NCI-H2029 (cell line): ENCODE measurements around the gene LYSMD1.
"Not testable (repeated sequence)": the region's sequence is repeated elsewhere in the genome, so short reads cannot be mapped to it uniquely, and the experiment has no call there.

ENCODE experiments used
- DNase-seq: peaks from one replicate; lab custom pipeline; 2025; lab: John Stamatoyannopoulos, UW

LYSMD1 gene, protein sequence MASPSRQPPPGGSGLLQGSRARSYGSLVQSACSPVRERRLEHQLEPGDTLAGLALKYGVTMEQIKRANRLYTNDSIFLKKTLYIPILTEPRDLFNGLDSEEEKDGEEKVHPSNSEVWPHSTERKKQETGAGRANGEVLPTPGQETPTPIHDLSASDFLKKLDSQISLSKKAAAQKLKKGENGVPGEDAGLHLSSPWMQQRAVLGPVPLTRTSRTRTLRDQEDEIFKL

DNA sequence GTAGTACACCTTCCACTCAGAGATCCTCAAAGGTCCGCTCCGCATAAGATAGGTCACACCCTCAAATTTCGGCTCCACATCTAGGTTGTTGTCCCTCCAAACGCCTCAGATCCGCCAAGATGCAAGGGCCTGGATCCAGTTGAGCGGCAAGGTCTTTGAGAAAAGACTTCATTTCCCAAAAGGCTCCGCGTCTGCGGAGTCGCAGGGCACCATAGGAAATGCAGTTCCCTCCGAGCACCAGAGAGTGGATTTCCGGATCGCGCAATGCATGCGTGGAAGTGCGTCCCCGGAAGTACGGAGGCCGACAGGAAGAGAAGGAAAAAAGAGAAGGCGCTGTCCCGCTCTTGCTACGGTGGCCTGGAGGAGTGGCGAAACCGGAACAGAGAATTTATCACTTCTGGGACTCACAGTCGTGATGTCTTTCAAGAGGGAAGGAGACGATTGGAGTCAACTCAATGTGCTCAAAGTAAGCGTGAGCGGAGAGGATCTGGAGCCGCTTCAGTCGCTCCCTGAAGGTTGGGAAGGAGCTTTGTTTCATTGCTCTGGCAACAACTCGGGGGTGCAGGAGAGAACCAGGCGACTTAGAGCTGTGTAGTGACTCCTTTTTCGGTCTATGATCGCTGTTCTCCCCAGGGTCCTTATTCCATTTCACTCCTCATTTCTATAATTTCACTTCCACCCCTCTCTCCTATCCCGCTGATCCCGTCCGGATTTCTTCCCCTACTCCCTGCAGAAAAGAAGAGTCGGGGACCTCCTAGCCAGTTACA is at the start of gene LYSMD1, which contains the start of gene SCNM1:
Gene LYSMD1, minus strand, starts transcription at position 165 of the 767 bp plus-strand sequence. CDS start 644 bp downstream, outside the sequence.
Gene SCNM1, plus strand, starts transcription at position 407 of the 767 bp plus-strand sequence. Its CDS starts 9 bp downstream, at position 416.
- DNase-seq: peak; percentile 97

DNA sequence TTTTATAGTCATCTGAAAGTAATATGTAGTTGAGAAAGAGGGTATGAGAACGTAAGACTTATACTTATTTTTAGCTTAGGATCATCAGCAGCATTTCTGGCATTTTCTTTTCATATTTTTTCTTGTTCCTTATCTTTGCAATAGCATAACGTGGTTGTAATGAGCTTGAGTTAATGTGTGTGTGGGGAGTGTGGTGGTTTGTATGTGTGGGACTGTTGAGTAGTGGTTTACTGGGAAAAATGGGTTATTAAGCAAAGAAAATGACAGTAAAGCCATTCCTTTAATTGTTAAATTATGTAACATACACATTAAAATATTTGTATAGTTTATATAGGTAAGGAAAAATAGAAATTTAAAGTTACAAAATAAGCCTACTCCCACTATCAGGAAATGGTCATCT is 47.9 kb upstream of the LYSMD1 start:
- DNase-seq: no peak

- no peak for DNase-seq
Measured at GRCh38 chr1:151211972-151212705, 46.4 kb upstream of the LYSMD1 start.

DNA sequence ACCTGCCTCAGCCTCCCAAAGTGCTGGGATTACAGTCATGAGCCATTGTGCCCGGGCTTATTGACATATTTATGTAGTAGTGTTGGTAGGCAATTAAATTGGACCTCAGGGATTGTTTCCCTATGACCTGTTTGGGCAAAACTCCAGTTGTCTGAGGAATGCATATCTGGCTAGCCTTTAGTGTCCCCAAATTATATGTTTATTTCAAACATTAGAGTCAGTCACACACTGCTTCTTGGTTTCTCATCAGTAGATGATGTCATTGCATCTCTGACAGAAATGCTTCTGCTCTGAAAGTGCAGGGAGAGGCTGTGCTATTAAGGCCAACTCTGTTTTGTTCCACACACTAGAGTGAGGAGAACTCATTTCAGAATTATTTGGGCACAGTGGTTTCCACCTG is 45.1 kb upstream of the LYSMD1 start:
- DNase-seq: no peak

- DNase-seq: not testable (repeated sequence)
Measured at GRCh38 chr1:151205381-151205965, 39.8 kb upstream of the LYSMD1 start.

- no peak for DNase-seq
Measured at GRCh38 chr1:151199873-151200581, 34.3 kb upstream of the LYSMD1 start.

- peak; percentile 98 for DNase-seq
Measured at GRCh38 chr1:151198254-151199127, 32.8 kb upstream of the LYSMD1 start, which contains the start of gene PIP5K1A. Gene PIP5K1A, plus strand, starts transcription at chr1:151198552. Its CDS starts 445 bp downstream, at chr1:151198997.

DNA sequence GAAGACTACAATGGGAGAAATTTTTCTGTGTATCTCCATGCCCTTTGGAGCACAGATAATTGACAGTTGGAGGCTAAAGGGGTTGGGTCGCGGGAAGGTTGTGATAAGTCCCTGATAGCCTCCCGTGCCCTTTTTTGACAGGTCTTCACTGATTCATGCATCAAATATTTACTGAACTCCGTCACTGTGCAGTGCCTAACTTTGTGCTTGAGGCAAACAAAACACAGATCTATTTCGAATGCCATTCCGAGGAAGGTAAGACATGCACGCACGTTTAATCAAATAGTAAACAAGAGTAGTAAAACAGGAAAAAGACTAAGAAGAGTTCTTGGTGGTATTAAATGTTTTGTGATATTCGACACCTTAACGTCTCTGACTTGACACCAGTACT is 32.2 kb upstream of the LYSMD1 start:
- no peak for DNase-seq

- peak; percentile 72 for DNase-seq
Measured at GRCh38 chr1:151196292-151196800, 30.6 kb upstream of the LYSMD1 start.

DNA sequence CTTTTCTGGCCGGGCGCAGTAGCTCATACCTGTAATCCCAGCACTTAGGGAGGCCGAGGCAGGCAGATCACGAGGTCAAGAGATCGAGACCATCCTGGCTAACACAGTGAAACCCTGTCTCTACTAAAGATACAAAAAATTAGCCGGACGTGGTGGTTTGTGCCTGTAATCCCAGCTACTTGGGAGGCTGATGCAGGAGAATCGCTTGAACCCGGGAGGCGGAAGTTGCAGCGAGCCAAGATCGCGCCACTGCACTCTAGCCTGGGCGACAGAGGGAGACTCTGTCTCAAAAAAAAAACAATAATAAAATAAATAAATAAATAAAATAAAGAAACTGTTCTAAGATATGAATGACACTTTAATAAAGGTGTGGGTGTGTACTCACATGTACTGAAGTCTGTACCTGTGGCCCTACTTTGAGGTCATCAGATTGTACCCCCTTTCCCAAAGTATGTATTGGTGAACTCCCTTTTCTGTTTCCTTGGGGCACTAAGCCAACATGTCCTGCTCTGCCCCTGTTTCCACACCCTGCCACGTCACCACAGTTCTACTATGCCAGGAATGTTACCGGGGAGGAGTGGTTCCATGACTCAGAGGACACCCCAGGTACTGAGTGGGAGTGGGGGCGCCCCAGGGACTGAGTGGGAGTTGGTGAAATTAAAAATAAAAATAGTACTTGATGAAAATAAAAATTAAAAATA is 29.3 kb upstream of the LYSMD1 start:
- DNase-seq: not testable (repeated sequence)

- DNase-seq: no peak
Measured at GRCh38 chr1:151193856-151194255, 28.2 kb upstream of the LYSMD1 start.

DNA sequence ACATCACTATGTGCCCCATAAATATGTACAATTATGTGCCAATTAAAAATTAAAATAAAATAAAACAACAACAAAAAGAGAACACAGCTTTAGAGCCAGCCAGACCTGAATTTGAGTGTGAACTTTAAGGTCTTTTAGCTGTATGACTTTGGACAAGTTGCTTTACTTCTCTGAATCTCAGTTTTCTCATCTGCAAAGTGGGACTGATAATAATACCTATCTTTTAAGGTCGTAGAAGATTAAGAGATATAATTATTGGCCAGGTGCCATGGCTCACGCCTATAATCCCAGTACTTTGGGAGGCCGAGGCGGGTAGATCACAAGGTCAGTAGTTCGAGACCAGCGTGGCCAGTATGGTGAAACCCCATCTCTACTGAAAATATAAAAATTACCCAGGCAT is 27.6 kb upstream of the LYSMD1 start:
- DNase-seq: no peak

DNA sequence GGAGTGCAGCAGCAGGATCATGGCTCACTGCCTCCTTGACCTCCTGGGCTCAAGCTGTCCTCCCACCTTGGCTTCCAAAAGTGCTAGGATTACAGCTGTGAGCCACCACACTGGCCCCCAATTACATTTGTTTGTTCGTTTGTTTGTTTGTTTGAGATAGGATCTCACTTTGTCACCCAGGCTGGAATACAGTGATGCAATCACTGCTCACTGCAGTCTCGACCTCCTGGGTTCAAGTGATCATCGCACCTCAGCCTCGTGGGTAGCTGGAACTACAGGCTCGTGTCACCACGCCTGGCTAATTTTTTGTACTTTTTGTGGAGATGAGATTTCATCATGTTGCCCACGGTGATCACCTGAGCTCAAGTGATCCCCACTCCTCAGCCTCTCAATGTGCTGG is 26.3 kb upstream of the LYSMD1 start:
- no peak for DNase-seq

DNA sequence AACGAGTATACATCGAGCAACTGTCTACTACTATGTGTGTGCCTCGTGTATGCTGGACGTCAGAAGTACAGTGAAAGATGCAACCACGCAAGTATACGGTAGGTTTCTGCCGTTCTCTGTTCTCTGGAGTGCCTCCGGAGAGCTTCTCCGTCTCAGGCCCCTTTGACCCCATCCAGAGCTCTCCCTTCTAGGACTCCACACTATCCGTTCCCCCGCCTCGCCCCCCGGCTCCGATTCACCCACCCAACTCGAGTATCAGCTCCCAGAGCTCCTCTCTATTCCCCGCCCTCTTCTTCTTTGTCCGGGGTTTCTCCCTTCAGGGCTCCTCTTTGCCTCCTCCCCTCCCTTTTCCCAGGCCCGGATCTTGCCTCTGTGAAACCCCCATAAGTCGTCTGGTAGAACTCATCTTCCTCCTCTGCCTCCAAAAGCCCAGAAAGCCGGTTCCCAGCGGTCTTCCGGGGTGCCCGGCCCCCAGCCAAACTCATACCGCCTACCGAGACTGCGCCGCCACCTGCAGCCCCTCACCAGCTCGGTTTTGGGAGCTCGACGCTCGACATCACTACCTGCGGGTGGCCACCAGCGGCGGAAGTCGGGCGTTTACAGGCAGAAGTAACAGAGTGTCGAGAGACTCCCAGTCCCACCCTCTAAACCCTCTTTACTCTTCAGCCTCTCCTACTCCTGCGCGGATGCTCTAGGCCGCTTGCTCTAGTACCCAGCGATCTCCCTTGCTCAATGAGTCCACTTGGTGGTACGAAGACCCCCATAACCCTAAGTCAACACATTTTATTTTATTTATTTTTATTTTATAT is 24.1 kb upstream of the LYSMD1 start, which contains the start of gene VPS72:
Gene VPS72, minus strand, starts transcription at position 561 of the 809 bp plus-strand sequence. Its CDS starts 76 bp downstream, at position 485.
- peak; percentile 86 for DNase-seq

GRCh38 chr1:151188667-151189066 is 23.0 kb upstream of the LYSMD1 start:
- DNase-seq: not testable (repeated sequence)

DNA sequence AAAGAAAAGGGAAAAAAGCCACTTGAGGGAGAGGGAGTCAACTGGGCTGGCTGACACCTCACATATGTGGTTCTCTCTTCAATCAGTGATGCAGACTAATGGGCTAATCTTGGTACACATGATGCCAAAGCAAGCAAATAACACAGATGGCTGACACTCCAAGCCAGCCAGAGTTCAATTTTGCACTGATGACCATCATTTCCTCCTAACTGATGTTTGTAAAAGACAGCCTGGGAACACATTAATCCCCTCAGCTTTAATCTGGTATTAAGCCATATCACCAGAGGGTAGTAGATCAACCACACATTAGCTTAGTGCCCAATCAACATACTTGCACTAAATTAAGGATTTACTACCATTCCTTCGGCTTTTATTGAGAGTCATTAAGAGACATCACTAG is 21.5 kb upstream of the LYSMD1 start:
- DNase-seq: no peak

GRCh38 chr1:151184211-151184610 is 18.5 kb upstream of the LYSMD1 start:
- no peak for DNase-seq

- DNase-seq: no peak
Measured at GRCh38 chr1:151176514-151177045, 10.9 kb upstream of the LYSMD1 start.
